DOHH2 (cell line): Measurements from ENCODE around the gene BRIP1.

Experiments
- H3F3A ChIP-seq: fragments of 200-600 bp; sonication (generic), shearing (Covaris generic); 2 replicates; pipeline ENCODE4 v1.6.0; 2016; ENCODE audit warnings: antibody characterized with exemption, mild to moderate bottlenecking; ENCODE audit not compliant: control insufficient read depth, insufficient read depth
- H3K27ac ChIP-seq: fragments of 200-600 bp; sonication (generic); 2 replicates; pipeline ENCODE4 v1.5.1; 2014; ENCODE audit warnings: low read depth, mild to moderate bottlenecking, low read length, moderate library complexity
- H3K27me3 ChIP-seq: fragments of 200-600 bp; sonication (generic); 2 replicates; pipeline ENCODE4 v1.6.1; 2014; ENCODE audit warnings: mild to moderate bottlenecking, low read length, mixed read lengths; ENCODE audit not compliant: control insufficient read depth
- H3K36me3 ChIP-seq: fragments of 200-600 bp; sonication (generic); 2 replicates; pipeline ENCODE4 v1.6.1; 2014; ENCODE audit warnings: mild to moderate bottlenecking, low read length, moderate library complexity, mixed read lengths; ENCODE audit not compliant: control insufficient read depth
- H3K4me1 ChIP-seq: fragments of 200-600 bp; sonication (generic); 2 replicates; pipeline ENCODE4 v1.6.1; 2014; ENCODE audit warnings: mild to moderate bottlenecking, low read length, mixed read lengths; ENCODE audit not compliant: control insufficient read depth
- H3K4me2 ChIP-seq: fragments of 200-600 bp; sonication (generic); 2 replicates; pipeline ENCODE4 v1.6.0; 2014; ENCODE audit warnings: mild to moderate bottlenecking, low read length, moderate library complexity
- H3K4me3 ChIP-seq: fragments of 200-600 bp; sonication (generic); 2 replicates; pipeline ENCODE4 v1.5.1; 2014; ENCODE audit warnings: mild to moderate bottlenecking, low read length, mixed read lengths
- H3K79me2 ChIP-seq: fragments of 200-600 bp; sonication (generic); 2 replicates; pipeline ENCODE4 v1.6.1; 2014; ENCODE audit warnings: mild to moderate bottlenecking, low read length, mixed read lengths; ENCODE audit not compliant: control insufficient read depth
- H3K9me2 ChIP-seq: fragments of 200-600 bp; sonication (generic); replicated peaks from 2 replicates; pipeline ENCODE4 v1.6.1; 2014; ENCODE audit warnings: mild to moderate bottlenecking, low read length, mixed read lengths; ENCODE audit not compliant: control insufficient read depth
- H3K9me3 ChIP-seq: fragments of 200-600 bp; sonication (generic); 2 replicates; pipeline ENCODE4 v1.6.1; 2014; ENCODE audit warnings: antibody characterized with exemption, low read length, mixed read lengths; ENCODE audit not compliant: control insufficient read depth, insufficient read depth
- H4K20me1 ChIP-seq: fragments of 200-600 bp; sonication (generic); 2 replicates; pipeline ENCODE4 v1.6.0; 2014; ENCODE audit warnings: low read depth, mild to moderate bottlenecking, antibody characterized with exemption, low read length, moderate library complexity; ENCODE audit not compliant: control insufficient read depth, insufficient read depth
- EZH2phosphoT487 ChIP-seq: fragments of 200-600 bp; sonication (generic); IDR thresholded peaks from 2 replicates; pipeline ENCODE4 v1.6.1; 2017; ENCODE audit warnings: borderline replicate concordance, mild to moderate bottlenecking, antibody characterized with exemption, low read length, moderate library complexity, mixed read lengths
- TF ChIP-seq, protein P1 (sequence below): fragments of 200-600 bp; sonication (generic); IDR thresholded peaks from one replicate; pipeline ENCODE4 v1.5.1; 2014; ENCODE audit warnings: antibody characterized with exemption, mild to moderate bottlenecking, low read depth, low read length; ENCODE audit not compliant: poor library complexity, severe bottlenecking

BRIP1 gene

DNA sequence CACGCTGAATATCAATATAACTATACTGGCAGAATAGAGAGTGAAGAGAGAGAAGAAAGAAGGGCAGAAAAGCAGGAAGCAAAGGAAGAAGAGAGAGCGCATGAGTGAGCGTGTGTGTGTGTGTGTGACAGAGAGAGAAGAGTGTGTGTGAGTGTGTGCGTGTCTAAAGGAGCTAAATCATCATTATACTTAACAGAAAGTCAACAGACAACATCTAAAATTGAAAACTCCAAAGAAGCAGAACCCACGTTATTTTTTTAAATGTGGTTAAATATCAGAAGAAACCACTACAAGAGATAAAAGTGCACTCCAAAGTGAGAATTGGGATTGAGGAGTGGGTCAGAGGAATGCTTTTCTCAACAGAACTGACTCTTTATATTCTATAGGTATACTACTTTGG lies 77.2 kb downstream of the BRIP1 start:
- H3K4me1 ChIP-seq: peaks cover 62% of the 10 kb centered on the region
- H3K79me2 ChIP-seq: peaks cover 5% of the 10 kb centered on the region
- H3K4me3 ChIP-seq: peak overlapping the region; percentile 69
- H3F3A ChIP-seq: peaks cover 36% of the 10 kb centered on the region
- no peaks in the 10 kb centered on the region for H3K9me2 ChIP-seq
- H3K27ac ChIP-seq: peak overlapping the region; percentile 100
- peak overlapping the region; percentile 91 for H3K4me2 ChIP-seq
- no peaks in the 10 kb centered on the region for H4K20me1 ChIP-seq
- TF ChIP-seq, protein P1, sequence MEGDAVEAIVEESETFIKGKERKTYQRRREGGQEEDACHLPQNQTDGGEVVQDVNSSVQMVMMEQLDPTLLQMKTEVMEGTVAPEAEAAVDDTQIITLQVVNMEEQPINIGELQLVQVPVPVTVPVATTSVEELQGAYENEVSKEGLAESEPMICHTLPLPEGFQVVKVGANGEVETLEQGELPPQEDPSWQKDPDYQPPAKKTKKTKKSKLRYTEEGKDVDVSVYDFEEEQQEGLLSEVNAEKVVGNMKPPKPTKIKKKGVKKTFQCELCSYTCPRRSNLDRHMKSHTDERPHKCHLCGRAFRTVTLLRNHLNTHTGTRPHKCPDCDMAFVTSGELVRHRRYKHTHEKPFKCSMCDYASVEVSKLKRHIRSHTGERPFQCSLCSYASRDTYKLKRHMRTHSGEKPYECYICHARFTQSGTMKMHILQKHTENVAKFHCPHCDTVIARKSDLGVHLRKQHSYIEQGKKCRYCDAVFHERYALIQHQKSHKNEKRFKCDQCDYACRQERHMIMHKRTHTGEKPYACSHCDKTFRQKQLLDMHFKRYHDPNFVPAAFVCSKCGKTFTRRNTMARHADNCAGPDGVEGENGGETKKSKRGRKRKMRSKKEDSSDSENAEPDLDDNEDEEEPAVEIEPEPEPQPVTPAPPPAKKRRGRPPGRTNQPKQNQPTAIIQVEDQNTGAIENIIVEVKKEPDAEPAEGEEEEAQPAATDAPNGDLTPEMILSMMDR: no peak
- no peak for TF ChIP-seq EZH2phosphoT487
- H3K9me3 ChIP-seq: no peaks in the 10 kb centered on the region
- H3K36me3 ChIP-seq: peaks cover 52% of the 10 kb centered on the region
- no peaks in the 10 kb centered on the region for H3K27me3 ChIP-seq

DNA sequence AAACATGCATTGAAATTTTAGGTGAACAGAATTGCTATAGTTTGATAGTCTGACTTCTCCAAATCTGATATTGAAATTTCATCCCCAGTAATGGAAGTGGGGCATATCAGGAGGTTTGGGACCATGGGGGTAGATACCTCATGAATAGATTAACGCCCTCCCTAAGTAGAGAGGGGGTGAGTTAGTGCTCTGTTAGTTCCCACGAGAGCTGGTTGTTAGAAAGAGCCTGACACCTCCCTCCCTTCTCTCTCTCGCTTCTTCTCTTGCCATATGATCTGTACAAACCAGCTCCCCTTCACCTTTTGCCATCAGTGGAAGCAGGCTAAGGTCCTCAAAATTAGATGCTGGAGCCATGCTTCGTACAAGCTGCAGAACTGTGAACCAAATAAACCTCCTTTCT lies 78.8 kb downstream of the BRIP1 start:
- peaks cover 32% of the 10 kb centered on the region for H3F3A ChIP-seq
- peaks cover 69% of the 10 kb centered on the region for H3K4me1 ChIP-seq
- H3K4me2 ChIP-seq: peak overlapping the region; percentile 91
- no peaks in the 10 kb centered on the region for H3K9me2 ChIP-seq
- H3K27me3 ChIP-seq: no peaks in the 10 kb centered on the region
- H4K20me1 ChIP-seq: no peaks in the 10 kb centered on the region
- H3K36me3 ChIP-seq: peaks cover 53% of the 10 kb centered on the region
- peaks cover 5% of the 10 kb centered on the region for H3K79me2 ChIP-seq
- TF ChIP-seq EZH2phosphoT487: no peak
- TF ChIP-seq, protein P1: no peak
- H3K9me3 ChIP-seq: no peaks in the 10 kb centered on the region
- peak overlapping the region; percentile 100 for H3K27ac ChIP-seq
- peak overlapping the region; percentile 69 for H3K4me3 ChIP-seq

GRCh38 chr17:61783556-61784304 lies 79.6 kb downstream of the BRIP1 start:
- Histone ChIP-seq H3K4me3 (peak overlapping the region; percentile 69), H3K27me3 (no peaks in the 10 kb centered on the region), H4K20me1 (no peaks in the 10 kb centered on the region), H3K9me3 (no peaks in the 10 kb centered on the region), H3K79me2 (peaks cover 5% of the 10 kb centered on the region), H3K27ac (peak overlapping the region; percentile 100), H3F3A (peaks cover 32% of the 10 kb centered on the region), H3K9me2 (no peaks in the 10 kb centered on the region), H3K4me2 (peak overlapping the region; percentile 91), H3K4me1 (peaks cover 72% of the 10 kb centered on the region), H3K36me3 (peaks cover 55% of the 10 kb centered on the region)
- TF ChIP-seq EZH2phosphoT487: no peak
- TF ChIP-seq, protein P1: no peak
